Peyer's patch (tissue), 4 donors: Measurements from ENCODE around the gene CYREN.

Experiments
- CTCF ChIP-seq, 6 experiments: fragments of 450-650 bp in 4 of 6; fragments of 200-600 bp in 2 of 6; sonication (generic) in 1 of 6; IDR thresholded peaks; one replicate each; pipeline ENCODE4 v1.5.1; 2017 to 2019; ENCODE audit warnings: antibody characterized with exemption in 6 of 6, mild to moderate bottlenecking in 3 of 6, moderate library complexity in 1 of 6
- POLR2A ChIP-seq, 2 donors: fragments of 450-650 bp; IDR thresholded peaks; one replicate each; pipeline ENCODE4 v1.5.1; 2017; ENCODE audit warnings: antibody characterized with exemption in 2 of 2, mild to moderate bottlenecking in 2 of 2, moderate library complexity in 2 of 2

- TF ChIP-seq CTCF (IDR thresholded peaks at IDR 0.05), result no peak
- no peak for TF ChIP-seq POLR2A (IDR thresholded peaks at IDR 0.05)
Observed at GRCh38 chr7:135215698-135216097, 45.2 kb upstream of the CYREN start.
